ENCODE results near the gene POU2AF1.

GRCh38 chr11:111331711-111332479, 47.2 kb downstream of the POU2AF1 start:
- no peak for TF ChIP-seq POLR2A (IDR thresholded peaks at IDR 0.05)
- no peak for TF ChIP-seq CTCF (IDR thresholded peaks at IDR 0.05)

All from esophagus squamous epithelium (tissue), 4 donors.